Measurements from ENCODE around the gene PCNP. TPM values are rescaled to one million over a fixed set of nuclear protein-coding genes. Genes with fewer than 3 reads are reported as not detected.

The PCNP gene
- total RNA-seq, 2 experiments from 2014 or later, result 49.2 to 153 TPM

DNA sequence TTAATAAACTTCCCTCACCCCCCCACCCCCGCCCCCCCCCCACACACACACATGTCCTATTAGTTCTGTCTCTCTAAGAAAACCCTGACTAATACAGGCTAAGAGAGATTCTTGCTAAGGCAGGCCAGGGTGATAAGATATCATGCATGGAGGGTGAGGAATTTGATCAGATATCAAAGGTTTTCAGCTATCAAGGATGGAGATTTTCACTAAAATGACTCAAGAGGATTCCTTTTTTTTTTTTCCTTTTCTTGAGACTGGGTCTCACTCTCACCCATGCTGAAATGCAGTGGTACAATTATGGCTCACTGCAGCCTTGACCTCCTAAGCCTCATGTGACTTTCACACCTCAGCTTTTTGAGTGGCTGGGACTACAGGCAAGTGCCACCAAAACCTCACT is 46.1 kb upstream of the PCNP start:
- H3K4me1 ChIP-seq (ENCODE audit: insufficient read depth, low read length, poor library complexity, severe bottlenecking), result no peaks in the 10 kb centered on the region
- TF ChIP-seq EZH2phosphoT487 (IDR thresholded peaks at IDR 0.05; ENCODE audit: borderline replicate concordance, low read depth, low read length), result no peak
- TF ChIP-seq, protein P1, sequence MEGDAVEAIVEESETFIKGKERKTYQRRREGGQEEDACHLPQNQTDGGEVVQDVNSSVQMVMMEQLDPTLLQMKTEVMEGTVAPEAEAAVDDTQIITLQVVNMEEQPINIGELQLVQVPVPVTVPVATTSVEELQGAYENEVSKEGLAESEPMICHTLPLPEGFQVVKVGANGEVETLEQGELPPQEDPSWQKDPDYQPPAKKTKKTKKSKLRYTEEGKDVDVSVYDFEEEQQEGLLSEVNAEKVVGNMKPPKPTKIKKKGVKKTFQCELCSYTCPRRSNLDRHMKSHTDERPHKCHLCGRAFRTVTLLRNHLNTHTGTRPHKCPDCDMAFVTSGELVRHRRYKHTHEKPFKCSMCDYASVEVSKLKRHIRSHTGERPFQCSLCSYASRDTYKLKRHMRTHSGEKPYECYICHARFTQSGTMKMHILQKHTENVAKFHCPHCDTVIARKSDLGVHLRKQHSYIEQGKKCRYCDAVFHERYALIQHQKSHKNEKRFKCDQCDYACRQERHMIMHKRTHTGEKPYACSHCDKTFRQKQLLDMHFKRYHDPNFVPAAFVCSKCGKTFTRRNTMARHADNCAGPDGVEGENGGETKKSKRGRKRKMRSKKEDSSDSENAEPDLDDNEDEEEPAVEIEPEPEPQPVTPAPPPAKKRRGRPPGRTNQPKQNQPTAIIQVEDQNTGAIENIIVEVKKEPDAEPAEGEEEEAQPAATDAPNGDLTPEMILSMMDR (conservative IDR thresholded peaks at IDR 0.05; ENCODE audit: low read length), result no peak
- no peak overlapping the region for H3K27ac ChIP-seq (ENCODE audit: low read depth, low read length, poor library complexity, severe bottlenecking)
- H2AFZ ChIP-seq (ENCODE audit: low read length), result no peak overlapping the region
- intact Hi-C loops (cut with micrococcal nuclease; ENCODE audit: unreplicated experiment), result no loop called here
- no peaks in the 10 kb centered on the region for H3K36me3 ChIP-seq (ENCODE audit: insufficient read depth, low read length)
- CTCF ChIA-PET (ENCODE audit: unreplicated experiment), result no interaction called here
- no peak for DNase-seq (ENCODE audit: low spot score)
- BruUV-seq (replicated peaks), result no TSS peak
- H3K9me2 ChIP-seq (ENCODE audit: insufficient read depth, low read length), result no peaks in the 10 kb centered on the region
- no peak overlapping the region for H3K4me3 ChIP-seq (ENCODE audit: low read depth, low read length, poor library complexity, severe bottlenecking)
- H3K4me2 ChIP-seq (ENCODE audit: low read length), result no peak overlapping the region
- peaks cover 20% of the 10 kb centered on the region; the same call in 1 of the 2 replicates for H3K9me3 ChIP-seq (ENCODE audit: low read length)
- H3K79me2 ChIP-seq (ENCODE audit: insufficient read depth, low read depth, low read length), result no peaks in the 10 kb centered on the region
- POLR2A ChIA-PET, result interaction anchor here (0.6 to 1.6 kb wide), 3 partner anchors 9 to 347 kb away, joined by 3 to 10 read pairs (median 6); no protein-coding TSS in a partner anchor
- no peaks in the 10 kb centered on the region for H4K20me1 ChIP-seq (ENCODE audit: insufficient read depth, low read length)

DNA sequence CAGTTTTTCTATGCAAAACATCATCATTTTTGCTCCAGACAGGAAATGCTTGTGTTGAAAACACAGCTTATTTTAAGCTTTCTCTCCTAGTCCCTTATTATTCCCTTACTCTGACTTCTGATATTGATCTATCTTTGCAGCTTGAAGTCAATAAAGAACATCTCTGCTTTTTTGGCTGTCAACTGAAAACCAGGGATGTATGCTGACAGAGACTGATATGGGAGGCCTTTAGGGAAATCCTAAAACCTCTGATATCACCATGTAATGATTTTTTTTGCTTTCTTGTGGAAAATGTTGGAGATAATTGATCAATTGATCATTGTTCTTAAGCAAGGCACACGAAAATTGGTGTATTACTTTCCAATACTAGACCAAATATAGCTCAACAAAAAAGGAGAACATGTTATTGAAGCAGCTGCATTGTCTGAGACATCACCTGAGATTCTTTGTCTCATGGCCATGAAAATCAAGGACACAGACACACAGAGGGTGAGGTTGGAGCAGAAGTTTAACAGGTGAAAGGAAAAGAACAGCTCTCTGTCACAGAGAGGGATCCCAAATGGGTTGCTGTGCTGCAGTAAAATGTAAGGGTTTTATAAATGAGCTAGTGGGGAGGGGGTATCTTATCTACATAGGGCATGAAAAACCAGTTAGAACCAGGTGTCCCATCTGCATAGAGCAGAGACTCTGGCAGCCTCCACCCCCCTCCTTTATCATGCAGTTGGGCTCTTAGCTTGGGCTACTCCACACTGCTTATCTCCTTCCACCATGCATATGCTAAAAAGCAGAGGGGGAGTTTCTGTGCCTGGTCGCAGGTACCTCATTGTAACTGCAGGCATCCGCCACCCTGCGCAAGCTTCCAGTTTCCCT is 43.9 kb upstream of the PCNP start:
- TF ChIP-seq, protein P1 (conservative IDR thresholded peaks at IDR 0.05; ENCODE audit: low read length), result no peak
- no peak for TF ChIP-seq EZH2phosphoT487 (IDR thresholded peaks at IDR 0.05; ENCODE audit: borderline replicate concordance, low read depth, low read length)
- no TSS peak for BruUV-seq (replicated peaks)
- intact Hi-C loops (cut with micrococcal nuclease; ENCODE audit: unreplicated experiment), result no loop called here
- Histone ChIP-seq H3K4me3 (ENCODE audit: low read depth, low read length, poor library complexity, severe bottlenecking) (no peak overlapping the region), H3K4me1 (ENCODE audit: insufficient read depth, low read length, poor library complexity, severe bottlenecking) (no peaks in the 10 kb centered on the region), H3K4me2 (ENCODE audit: low read length) (no peak overlapping the region), H4K20me1 (ENCODE audit: insufficient read depth, low read length) (no peaks in the 10 kb centered on the region), H3K9me3 (ENCODE audit: low read length) (peaks cover 20% of the 10 kb centered on the region; the same call in 1 of the 2 replicates), H3K36me3 (ENCODE audit: insufficient read depth, low read length) (no peaks in the 10 kb centered on the region), H3K9me2 (ENCODE audit: insufficient read depth, low read length) (no peaks in the 10 kb centered on the region), H3K27ac (ENCODE audit: low read depth, low read length, poor library complexity, severe bottlenecking) (no peak overlapping the region), H2AFZ (ENCODE audit: low read length) (no peak overlapping the region), H3K79me2 (ENCODE audit: insufficient read depth, low read depth, low read length) (no peaks in the 10 kb centered on the region)
- ChIA-PET CTCF (ENCODE audit: unreplicated experiment) (no interaction called here), POLR2A (interaction anchor here (0.7 to 1.5 kb wide), 3 partner anchors 11 to 555 kb away, joined by 3 to 5 read pairs (median 3); no protein-coding TSS in a partner anchor)
- DNase-seq (ENCODE audit: low spot score), result no peak

DNA sequence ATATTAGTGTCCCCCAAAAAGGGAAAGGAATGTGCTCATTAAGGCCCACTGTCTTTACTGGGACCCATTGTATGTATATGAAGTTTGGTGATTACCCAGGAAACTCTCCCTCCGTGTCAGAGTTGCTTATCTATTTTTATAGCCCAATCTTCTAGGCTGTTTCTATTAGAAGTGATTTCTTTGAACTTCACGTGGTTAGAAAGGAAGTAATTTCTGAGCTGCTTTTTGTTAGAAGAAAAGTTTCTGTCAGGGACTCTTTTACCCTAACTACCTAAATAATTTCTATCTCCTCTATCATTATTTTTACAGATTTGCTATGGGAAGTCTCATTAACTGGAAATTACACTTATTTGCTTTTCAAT is 43.3 kb upstream of the PCNP start:
- Histone ChIP-seq H3K9me3 (ENCODE audit: low read length) (peaks cover 20% of the 10 kb centered on the region; the same call in 1 of the 2 replicates), H3K4me3 (ENCODE audit: low read depth, low read length, poor library complexity, severe bottlenecking) (no peak overlapping the region), H3K79me2 (ENCODE audit: insufficient read depth, low read depth, low read length) (no peaks in the 10 kb centered on the region), H3K27ac (ENCODE audit: low read depth, low read length, poor library complexity, severe bottlenecking) (no peak overlapping the region), H4K20me1 (ENCODE audit: insufficient read depth, low read length) (no peaks in the 10 kb centered on the region), H3K9me2 (ENCODE audit: insufficient read depth, low read length) (no peaks in the 10 kb centered on the region), H2AFZ (ENCODE audit: low read length) (no peak overlapping the region), H3K4me1 (ENCODE audit: insufficient read depth, low read length, poor library complexity, severe bottlenecking) (no peaks in the 10 kb centered on the region), H3K36me3 (ENCODE audit: insufficient read depth, low read length) (no peaks in the 10 kb centered on the region), H3K4me2 (ENCODE audit: low read length) (no peak overlapping the region)
- ChIA-PET CTCF (ENCODE audit: unreplicated experiment) (no interaction called here), POLR2A (interaction anchor here (1.2 to 1.5 kb wide), 2 partner anchors 12 to 25 kb away, joined by 3 to 5 read pairs; no protein-coding TSS in a partner anchor)
- intact Hi-C loops (cut with micrococcal nuclease; ENCODE audit: unreplicated experiment), result no loop called here
- TF ChIP-seq, protein P1 (conservative IDR thresholded peaks at IDR 0.05; ENCODE audit: low read length), result no peak
- no peak for TF ChIP-seq EZH2phosphoT487 (IDR thresholded peaks at IDR 0.05; ENCODE audit: borderline replicate concordance, low read depth, low read length)
- DNase-seq (ENCODE audit: low spot score), result no peak
- BruUV-seq (replicated peaks), result no TSS peak
